SK-N-MC (cell line): ENCODE data around the gene HSP90AB1.

ENCODE experiments used
- EZH2 ChIP-seq: fragments of 200-600 bp; sonication (generic); IDR thresholded peaks from one replicate; pipeline ENCODE4 v1.6.1; 2017; ENCODE audit warnings: antibody characterized with exemption
- FOXP2 ChIP-seq: optimal IDR thresholded peaks from 2 replicates; pipeline ENCODE3; 2011; ENCODE audit warnings: mild to moderate bottlenecking, moderate library complexity; ENCODE audit not compliant: insufficient read depth; ENCODE audit errors: extremely low read length, control extremely low read depth
- POLR2AphosphoS5 ChIP-seq: IDR thresholded peaks from 2 replicates; pipeline ENCODE4 v1.6.1; 2012; ENCODE audit warnings: mild to moderate bottlenecking, low read depth, low read length, borderline replicate concordance

DNA sequence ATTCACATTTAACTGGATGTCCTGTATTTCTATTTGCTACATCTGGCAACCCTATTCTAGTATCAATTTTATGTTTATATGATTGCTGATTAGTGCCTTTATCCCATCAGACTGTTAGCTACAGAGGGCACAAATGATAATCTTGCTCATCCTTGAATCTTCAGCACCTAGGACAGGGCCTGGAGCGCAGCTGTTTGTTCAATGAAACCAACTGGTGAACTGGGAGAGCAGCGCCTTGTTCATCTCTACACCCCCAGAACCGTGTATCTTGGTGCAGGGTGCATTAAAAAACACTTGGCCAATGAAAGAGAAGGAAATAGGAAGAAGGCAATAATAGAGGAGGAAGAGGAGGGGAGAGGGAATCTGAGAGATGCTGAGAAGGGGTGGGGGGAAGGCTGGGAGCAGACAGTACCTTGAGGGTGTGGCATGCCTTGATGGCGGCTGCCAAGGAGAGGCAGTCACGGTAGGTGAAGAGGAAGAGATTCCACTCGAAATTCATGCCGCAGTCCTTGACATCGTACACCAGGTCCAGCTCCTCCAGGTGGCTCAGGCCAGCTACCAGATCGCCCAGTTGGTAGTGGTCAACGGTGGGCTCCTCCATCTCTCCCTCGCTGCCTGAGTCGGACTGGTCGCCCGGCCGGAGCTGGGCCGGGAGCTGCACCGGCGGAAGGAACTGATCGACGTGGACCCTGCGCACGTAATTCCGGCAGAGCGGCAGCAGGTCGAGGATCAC lies 38.8 kb downstream of the HSP90AB1 start:
- TF ChIP-seq EZH2 (no peak), POLR2AphosphoS5 (no peak), FOXP2 (no peak)
